Measurements from ENCODE around the gene LIMK1. TPM values are rescaled to one million over a fixed set of nuclear protein-coding genes. Genes with fewer than 3 reads are reported as not detected.
A peak's percentile ranks its signal among the peaks of the same experiment; 100 is the strongest.

Gene LIMK1
- total RNA-seq, 6 donors from 2014 or later: 15.9 to 51.9 (median 33.0) TPM

DNA sequence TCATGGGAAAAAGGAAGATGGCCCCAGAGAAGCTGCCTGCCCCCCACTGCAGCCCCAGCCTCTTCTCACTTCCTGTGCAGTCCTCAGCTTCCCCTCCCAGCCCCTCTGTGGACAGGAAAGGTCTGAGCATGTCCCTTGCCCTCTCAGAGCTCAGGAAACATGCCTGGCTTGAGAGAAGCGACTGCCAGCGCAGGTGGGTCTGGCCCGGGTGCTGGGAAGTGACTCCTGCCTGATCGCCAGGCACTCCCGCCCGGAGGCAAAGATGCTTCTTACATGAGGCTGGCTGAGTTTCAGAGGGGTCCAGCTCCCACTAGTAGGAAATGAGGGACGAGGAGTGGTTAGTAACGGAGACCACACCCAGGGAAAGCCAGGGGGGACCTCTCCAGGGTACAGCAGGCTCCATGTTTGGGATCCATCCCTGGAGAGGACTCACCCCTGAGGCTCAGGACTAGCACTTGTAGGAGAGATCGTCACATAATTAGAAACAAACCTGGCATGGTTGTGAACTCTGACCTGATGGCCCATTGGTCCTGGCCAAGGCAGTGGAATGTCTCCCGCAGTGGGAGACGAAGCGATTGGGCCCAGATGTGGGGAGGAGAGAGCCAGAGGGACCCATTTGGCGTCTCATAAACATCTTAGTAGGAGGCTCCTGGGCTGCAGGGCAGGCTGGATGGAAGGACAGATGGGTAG, 43.4 kb upstream of the LIMK1 start:
- no peak for ATAC-seq (ENCODE audit: low FRiP score in 2 of 2)
- Histone ChIP-seq H3K4me1 (peaks cover 2 to 10% (median 5%) of the 10 kb centered on the region in 4 donors), H3K36me3 (peaks cover 0 to 59% (median 6%) of the 10 kb centered on the region in 4 donors), H3K9me3 (no peaks in the 10 kb centered on the region), H3K27me3 (no peaks in the 10 kb centered on the region), H3K27ac (peak overlapping the region in 2 of 4 donors; percentile 15 to 35), H3K4me3 (no peak overlapping the region)
- no peak for DNase-seq
- no peak for TF ChIP-seq EP300 (IDR thresholded peaks at IDR 0.05)
- 86 to 90% methylated on average over 7 to 13 of the region's 13 CpGs for WGBS, 2 donors

GRCh38 chr7:74040791-74041520, 42.6 kb upstream of the LIMK1 start:
- WGBS, 2 donors: 82 to 96% methylated on average over 8 to 12 of the region's 12 CpGs
- H3K27me3 ChIP-seq: no peaks in the 10 kb centered on the region
- no peak overlapping the region for H3K4me3 ChIP-seq
- H3K27ac ChIP-seq: peak overlapping the region in 2 of 4 donors; percentile 12 to 35
- peaks cover 2 to 10% (median 5%) of the 10 kb centered on the region in 4 donors for H3K4me1 ChIP-seq
- ATAC-seq (ENCODE audit: low FRiP score in 2 of 2) (no peak), DNase-seq (no peak)
- no peaks in the 10 kb centered on the region for H3K9me3 ChIP-seq
- TF ChIP-seq EP300 (IDR thresholded peaks at IDR 0.05) (no peak), POLR2A (IDR thresholded peaks at IDR 0.05) (no peak), POLR2AphosphoS5 (IDR thresholded peaks at IDR 0.05) (no peak)
- TF ChIP-seq, protein P1, sequence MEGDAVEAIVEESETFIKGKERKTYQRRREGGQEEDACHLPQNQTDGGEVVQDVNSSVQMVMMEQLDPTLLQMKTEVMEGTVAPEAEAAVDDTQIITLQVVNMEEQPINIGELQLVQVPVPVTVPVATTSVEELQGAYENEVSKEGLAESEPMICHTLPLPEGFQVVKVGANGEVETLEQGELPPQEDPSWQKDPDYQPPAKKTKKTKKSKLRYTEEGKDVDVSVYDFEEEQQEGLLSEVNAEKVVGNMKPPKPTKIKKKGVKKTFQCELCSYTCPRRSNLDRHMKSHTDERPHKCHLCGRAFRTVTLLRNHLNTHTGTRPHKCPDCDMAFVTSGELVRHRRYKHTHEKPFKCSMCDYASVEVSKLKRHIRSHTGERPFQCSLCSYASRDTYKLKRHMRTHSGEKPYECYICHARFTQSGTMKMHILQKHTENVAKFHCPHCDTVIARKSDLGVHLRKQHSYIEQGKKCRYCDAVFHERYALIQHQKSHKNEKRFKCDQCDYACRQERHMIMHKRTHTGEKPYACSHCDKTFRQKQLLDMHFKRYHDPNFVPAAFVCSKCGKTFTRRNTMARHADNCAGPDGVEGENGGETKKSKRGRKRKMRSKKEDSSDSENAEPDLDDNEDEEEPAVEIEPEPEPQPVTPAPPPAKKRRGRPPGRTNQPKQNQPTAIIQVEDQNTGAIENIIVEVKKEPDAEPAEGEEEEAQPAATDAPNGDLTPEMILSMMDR (IDR thresholded peaks at IDR 0.05): no peak
- peaks cover 0 to 57% (median 7%) of the 10 kb centered on the region in 4 donors for H3K36me3 ChIP-seq

DNA sequence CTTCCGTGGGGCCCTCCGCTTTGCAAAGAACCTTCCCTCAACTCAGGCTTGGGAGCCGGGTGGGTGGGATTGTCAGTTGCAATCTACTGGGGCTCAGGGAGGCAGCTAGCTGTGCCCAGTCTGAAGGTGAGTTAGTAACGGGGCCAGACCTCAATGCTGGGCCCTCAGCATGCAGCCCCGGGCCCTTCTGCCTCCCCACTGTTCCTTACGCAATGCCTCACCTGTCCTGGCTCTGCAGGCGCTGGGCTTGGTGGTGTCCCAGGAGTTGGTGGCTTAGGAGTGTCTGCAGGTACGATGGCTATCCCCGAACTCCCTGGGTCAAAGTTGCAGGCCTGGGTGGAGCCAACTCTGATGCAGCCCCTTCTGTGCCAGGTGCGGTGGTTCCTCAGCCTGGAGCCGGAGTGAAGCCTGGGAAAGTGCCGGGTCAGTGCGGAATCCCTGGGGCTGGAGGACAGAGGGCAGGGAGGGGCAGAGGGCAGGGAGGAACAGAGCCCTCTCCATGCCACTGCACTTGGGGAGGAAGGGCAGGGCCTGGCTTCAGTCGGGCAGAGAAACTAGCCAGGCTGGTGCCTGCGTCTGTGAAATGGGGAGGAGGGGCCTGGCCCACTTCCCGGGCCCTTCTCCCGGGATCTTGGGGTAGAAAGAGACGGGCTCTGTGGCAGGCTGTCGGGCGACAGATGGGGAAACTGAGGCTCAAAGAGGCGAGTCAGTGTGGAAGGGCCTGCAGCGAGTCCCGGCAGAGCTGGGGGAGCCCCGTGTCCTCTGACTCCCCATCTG, 40.7 kb upstream of the LIMK1 start:
- DNase-seq: peak in 1 of 2 donors; percentile 61
- TF ChIP-seq EP300 (IDR thresholded peaks at IDR 0.05) (no peak), POLR2A (IDR thresholded peaks at IDR 0.05) (no peak), POLR2AphosphoS5 (IDR thresholded peaks at IDR 0.05) (no peak)
- TF ChIP-seq, protein P1 (IDR thresholded peaks at IDR 0.05): no peak
- WGBS, 2 donors: 35 to 56% methylated on average over 8 to 24 of the region's 24 CpGs
- Histone ChIP-seq H3K27ac (peak overlapping the region in 3 of 4 donors; percentile 28 to 64 (median 62)), H3K27me3 (no peaks in the 10 kb centered on the region), H3K9me3 (no peaks in the 10 kb centered on the region), H3K36me3 (peaks cover 0 to 59% (median 13%) of the 10 kb centered on the region in 4 donors), H3K4me3 (peak overlapping the region in 1 of 4 donors; percentile 3), H3K4me1 (peaks cover 0 to 10% (median 5%) of the 10 kb centered on the region in 4 donors)
- ATAC-seq (ENCODE audit: low FRiP score in 2 of 2): peak in 1 of 2 donors; percentile 15

GRCh38 chr7:74043523-74043951, 40.1 kb upstream of the LIMK1 start:
- WGBS, 2 donors: 70 to 78% methylated on average over 8 to 9 of the region's 9 CpGs
- TF ChIP-seq POLR2A (IDR thresholded peaks at IDR 0.05) (no peak), POLR2AphosphoS5 (IDR thresholded peaks at IDR 0.05) (no peak), EP300 (IDR thresholded peaks at IDR 0.05) (no peak)
- TF ChIP-seq, protein P1 (IDR thresholded peaks at IDR 0.05): no peak
- ATAC-seq (ENCODE audit: low FRiP score in 2 of 2) (no peak), DNase-seq (no peak)
- H3K27me3 ChIP-seq: no peaks in the 10 kb centered on the region
- peak overlapping the region in 3 of 4 donors; percentile 28 to 64 (median 62) for H3K27ac ChIP-seq
- peak overlapping the region in 1 of 4 donors; percentile 3 for H3K4me3 ChIP-seq
- peaks cover 0 to 65% (median 16%) of the 10 kb centered on the region in 4 donors for H3K36me3 ChIP-seq
- peaks cover 0 to 10% (median 5%) of the 10 kb centered on the region in 4 donors for H3K4me1 ChIP-seq
- no peaks in the 10 kb centered on the region for H3K9me3 ChIP-seq
